Heart left ventricle (tissue), 13 donors: ENCODE measurements around the gene SHKBP1.

Experiments used
- CTCF ChIP-seq, 12 donors: fragments of 200-600 bp; sonication (generic) in 4 of 12; IDR thresholded peaks; one replicate each; pipeline versions ENCODE4 v1.5.0 to v1.8.0; 2018 to 2022; ENCODE audit warnings: antibody characterized with exemption in 12 of 12, mild to moderate bottlenecking in 5 of 12
- POLR2A ChIP-seq, 2 donors: fragments of 450-650 bp; IDR thresholded peaks; one replicate each; pipeline ENCODE4 v1.6.1; 2017; ENCODE audit warnings: antibody characterized with exemption in 2 of 2, mild to moderate bottlenecking in 2 of 2, moderate library complexity in 2 of 2
- donor health status: ischemic (EF 13 %, LVEDD 7.1; RV severe dilation, severe dysfunction).
- donor health status: DM: no; HTN: yes; CAD: no.
- donor health status: DM: no; HTN: no; CAD: no.
- donor health status: ischemic (EF 25% LVEDD 6.9; RV normal size, moderate dysfunction).
- donor health status: ischemic (EF 25% LVEDD 5.7; RV mildly dilated, moderate dysfunction).
- donor health status: ischemic (EF 35%, LVEDD 5.7; RV mildly dilated, moderate dysfunction).
- donor health status: nonischemic (EF 11% LVEDD 7.7; RV severe dilation, severe dysfunction).
- donor health status: DM: yes; HTN: yes; CAD: no.
- donor health status: PGD.
- donor health status: ischemic (EF 29% LVEDD 5.4; RV normal size, mild dysfunction).
- donor health status: nonischemic (EF 23%, LVEDD 6.1; RV moderate dilation, normal function).

DNA sequence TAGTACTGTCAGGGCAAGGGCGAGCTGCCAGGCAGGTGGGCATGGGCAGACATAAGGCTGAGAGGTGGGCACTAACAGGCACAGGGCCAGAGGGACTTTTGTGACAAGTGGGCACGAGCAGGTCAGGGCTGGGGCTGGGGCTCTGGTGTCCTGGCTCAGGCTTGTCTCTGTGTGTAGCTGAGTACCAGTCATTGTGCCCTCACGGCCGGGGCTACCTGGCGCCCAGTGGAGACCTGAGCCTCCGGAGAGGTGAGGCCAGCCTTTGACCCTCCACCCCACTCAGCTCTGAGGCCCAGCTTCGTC lies 46.1 kb downstream of the SHKBP1 start:
- no peak for TF ChIP-seq CTCF (IDR thresholded peaks at IDR 0.05)
- TF ChIP-seq POLR2A (IDR thresholded peaks at IDR 0.05): no peak
